ENCODE data around the gene LSR. TPM values are rescaled to one million over a fixed set of nuclear protein-coding genes. Genes with fewer than 3 reads are reported as not detected.

LSR gene
- total RNA-seq, 4 donors from 2014 or later, result 36.0 to 113 (median 79.4) TPM

DNA sequence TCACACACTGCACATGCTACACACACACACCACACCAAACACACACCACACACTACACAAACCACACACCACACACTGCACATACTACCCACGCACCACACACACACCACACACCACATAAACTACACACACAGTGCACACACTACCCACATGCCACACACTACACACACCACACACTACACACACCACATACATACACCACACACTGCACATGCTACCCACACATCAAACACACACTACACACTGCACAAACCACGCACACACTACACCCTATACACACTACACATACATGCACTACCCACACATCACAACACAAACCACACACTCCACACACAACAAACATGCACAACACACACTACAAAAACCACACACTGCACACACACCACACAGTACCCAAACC is 49.1 kb downstream of the LSR start:
- WGBS, 2 donors, result 94 to 96% methylated on average over 2 of the region's 2 CpGs
- H3K36me3 ChIP-seq, result no peaks in the 10 kb centered on the region
- no peaks in the 10 kb centered on the region for H3K9me3 ChIP-seq
- H3K27me3 ChIP-seq, result peaks cover 0 to 68% (median 0%) of the 10 kb centered on the region in 4 donors
- TF ChIP-seq, protein P1, sequence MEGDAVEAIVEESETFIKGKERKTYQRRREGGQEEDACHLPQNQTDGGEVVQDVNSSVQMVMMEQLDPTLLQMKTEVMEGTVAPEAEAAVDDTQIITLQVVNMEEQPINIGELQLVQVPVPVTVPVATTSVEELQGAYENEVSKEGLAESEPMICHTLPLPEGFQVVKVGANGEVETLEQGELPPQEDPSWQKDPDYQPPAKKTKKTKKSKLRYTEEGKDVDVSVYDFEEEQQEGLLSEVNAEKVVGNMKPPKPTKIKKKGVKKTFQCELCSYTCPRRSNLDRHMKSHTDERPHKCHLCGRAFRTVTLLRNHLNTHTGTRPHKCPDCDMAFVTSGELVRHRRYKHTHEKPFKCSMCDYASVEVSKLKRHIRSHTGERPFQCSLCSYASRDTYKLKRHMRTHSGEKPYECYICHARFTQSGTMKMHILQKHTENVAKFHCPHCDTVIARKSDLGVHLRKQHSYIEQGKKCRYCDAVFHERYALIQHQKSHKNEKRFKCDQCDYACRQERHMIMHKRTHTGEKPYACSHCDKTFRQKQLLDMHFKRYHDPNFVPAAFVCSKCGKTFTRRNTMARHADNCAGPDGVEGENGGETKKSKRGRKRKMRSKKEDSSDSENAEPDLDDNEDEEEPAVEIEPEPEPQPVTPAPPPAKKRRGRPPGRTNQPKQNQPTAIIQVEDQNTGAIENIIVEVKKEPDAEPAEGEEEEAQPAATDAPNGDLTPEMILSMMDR (IDR thresholded peaks at IDR 0.05), result no peak
- no peak for TF ChIP-seq POLR2A (IDR thresholded peaks at IDR 0.05)
- peaks cover 0 to 6% (median 0%) of the 10 kb centered on the region in 3 donors for H3K4me1 ChIP-seq
- intact Hi-C loops (cut with DNase I), result no loop called here
- H3K4me3 ChIP-seq, result no peak overlapping the region
- no peak overlapping the region for H3K27ac ChIP-seq
- no peak for DNase-seq

DNA sequence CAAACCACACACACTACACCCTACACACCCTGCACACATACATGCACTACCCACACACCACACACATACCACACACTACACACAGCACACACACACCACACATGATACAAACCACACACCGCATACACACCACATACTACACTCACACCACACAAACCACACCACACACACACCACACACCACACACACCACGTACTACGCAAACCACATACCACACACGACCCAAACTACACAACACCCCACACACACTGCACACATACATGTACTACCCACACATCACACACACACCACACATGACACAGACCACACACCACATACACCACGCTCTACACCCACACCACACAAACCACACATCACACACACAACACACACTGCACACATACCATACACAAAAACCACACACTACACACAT is 49.8 kb downstream of the LSR start:
- intact Hi-C loops (cut with DNase I), result no loop called here
- H3K4me1 ChIP-seq, result peaks cover 0 to 2% (median 0%) of the 10 kb centered on the region in 3 donors
- no peak for TF ChIP-seq POLR2A (IDR thresholded peaks at IDR 0.05)
- TF ChIP-seq, protein P1 (IDR thresholded peaks at IDR 0.05), result no peak
- H3K36me3 ChIP-seq, result no peaks in the 10 kb centered on the region
- H3K9me3 ChIP-seq, result no peaks in the 10 kb centered on the region
- 93% methylated on average over 5 of the region's 5 CpGs for WGBS, 2 donors
- DNase-seq, result no peak
- H3K27ac ChIP-seq, result no peak overlapping the region
- peaks cover 0 to 62% (median 0%) of the 10 kb centered on the region in 4 donors for H3K27me3 ChIP-seq
- H3K4me3 ChIP-seq, result no peak overlapping the region

DNA sequence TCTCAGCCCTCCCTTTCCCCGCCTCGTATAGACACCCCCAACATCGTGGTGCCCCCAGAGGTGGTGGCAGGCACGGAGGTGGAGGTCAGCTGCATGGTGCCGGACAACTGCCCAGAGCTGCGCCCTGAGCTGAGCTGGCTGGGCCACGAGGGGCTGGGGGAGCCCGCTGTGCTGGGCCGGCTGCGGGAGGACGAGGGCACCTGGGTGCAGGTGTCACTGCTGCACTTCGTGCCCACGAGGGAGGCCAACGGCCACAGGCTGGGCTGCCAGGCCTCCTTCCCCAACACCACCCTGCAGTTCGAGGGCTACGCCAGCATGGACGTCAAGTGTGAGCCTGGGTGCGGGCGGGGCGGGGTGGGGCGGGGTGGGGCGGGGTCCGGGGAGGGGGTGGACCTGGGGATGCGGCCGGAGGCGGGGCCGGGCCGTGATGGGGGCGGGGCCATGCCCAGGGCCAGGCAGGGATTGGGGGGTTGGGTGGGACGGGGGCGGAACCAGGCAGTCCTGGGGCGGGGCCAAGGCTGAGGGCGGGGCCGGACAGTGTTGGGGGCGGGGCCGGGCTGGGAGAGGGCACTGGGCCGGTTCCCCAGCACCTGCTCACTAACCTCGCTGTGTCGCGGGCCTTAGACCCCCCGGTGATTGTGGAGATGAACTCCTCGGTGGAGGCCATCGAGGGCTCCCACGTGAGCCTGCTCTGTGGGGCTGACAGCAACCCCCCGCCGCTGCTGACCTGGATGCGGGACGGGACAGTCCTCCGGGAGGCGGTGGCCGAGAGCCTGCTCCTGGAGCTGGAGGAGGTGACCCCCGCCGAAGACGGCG is 50.9 kb downstream of the LSR start:
- Histone ChIP-seq H3K36me3 (no peaks in the 10 kb centered on the region), H3K9me3 (no peaks in the 10 kb centered on the region), H3K4me1 (no peaks in the 10 kb centered on the region), H3K27ac (no peak overlapping the region), H3K4me3 (no peak overlapping the region), H3K27me3 (peaks cover 0 to 59% (median 0%) of the 10 kb centered on the region in 4 donors)
- DNase-seq, result no peak
- 71 to 80% methylated on average over 4 of the region's 55 CpGs for WGBS, 2 donors
- intact Hi-C loops (cut with DNase I), result no loop called here
- no peak for TF ChIP-seq POLR2A (IDR thresholded peaks at IDR 0.05)
- TF ChIP-seq, protein P1 (IDR thresholded peaks at IDR 0.05), result no peak

DNA sequence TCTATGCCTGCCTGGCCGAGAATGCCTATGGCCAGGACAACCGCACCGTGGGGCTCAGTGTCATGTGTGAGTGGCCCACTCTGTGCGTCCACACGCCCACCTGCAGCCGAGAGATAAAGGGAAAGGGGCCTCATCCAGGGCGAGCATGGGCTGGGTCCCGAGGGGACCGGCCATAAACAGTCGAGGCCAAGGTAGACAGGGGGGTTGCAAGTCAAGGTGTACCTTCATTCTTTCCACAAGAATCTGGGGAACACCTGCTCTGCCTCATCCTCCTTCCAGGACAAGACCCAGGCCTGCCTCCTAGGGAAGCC is 51.5 kb downstream of the LSR start:
- Histone ChIP-seq H3K36me3 (no peaks in the 10 kb centered on the region), H3K4me1 (no peaks in the 10 kb centered on the region), H3K27me3 (peaks cover 0 to 59% (median 0%) of the 10 kb centered on the region in 4 donors), H3K9me3 (no peaks in the 10 kb centered on the region), H3K4me3 (no peak overlapping the region), H3K27ac (no peak overlapping the region)
- no peak for TF ChIP-seq POLR2A (IDR thresholded peaks at IDR 0.05)
- TF ChIP-seq, protein P1 (IDR thresholded peaks at IDR 0.05), result no peak
- DNase-seq, result no peak
- WGBS, 2 donors, result 83 to 93% methylated on average over 3 to 6 of the region's 10 CpGs
- intact Hi-C loops (cut with DNase I), result no loop called here

GRCh38 chr19:35301961-35302360 is 53.2 kb downstream of the LSR start:
- Histone ChIP-seq H3K27me3 (peaks cover 0 to 48% (median 0%) of the 10 kb centered on the region in 4 donors), H3K9me3 (no peaks in the 10 kb centered on the region), H3K36me3 (no peaks in the 10 kb centered on the region), H3K4me3 (no peak overlapping the region), H3K27ac (no peak overlapping the region), H3K4me1 (no peaks in the 10 kb centered on the region)
- intact Hi-C loops (cut with DNase I), result no loop called here
- DNase-seq, result no peak
- no peak for TF ChIP-seq POLR2A (IDR thresholded peaks at IDR 0.05)
- TF ChIP-seq, protein P1 (IDR thresholded peaks at IDR 0.05), result no peak
- WGBS, 2 donors, result 79 to 85% methylated on average over 2 of the region's 2 CpGs
